HG02884 (cell line): ENCODE results near the gene ALAS1.
A peak's percentile ranks its signal among the peaks of the same experiment; 100 is the strongest.
"Not testable (repeated sequence)": the region's sequence is repeated elsewhere in the genome, so short reads cannot be mapped to it uniquely, and the experiment has no call there.

Source experiments
- ATAC-seq: cut with Tn5 transposase; IDR thresholded peaks from one replicate; pipeline ENCODE4 v1.9.1; 2021; ENCODE audit warnings: mild to moderate bottlenecking, moderate library complexity; ENCODE audit not compliant: unreplicated experiment

The ALAS1 gene

GRCh38 chr3:52197842-52198625, at the start of gene ALAS1:
TSS of gene ALAS1 (plus strand) at chr3:52198160. CDS start at chr3:52199242, 1,082 bp downstream.
- peak; percentile 66 for ATAC-seq

GRCh38 chr3:52149021-52149420, 48.9 kb upstream of the ALAS1 start:
- ATAC-seq, result no peak

GRCh38 chr3:52149726-52150125, 48.2 kb upstream of the ALAS1 start:
- no peak for ATAC-seq

- ATAC-seq, result no peak
Observed at GRCh38 chr3:52150357-52150756, 47.6 kb upstream of the ALAS1 start.

- no peak for ATAC-seq
Observed at GRCh38 chr3:52150860-52151259, 47.1 kb upstream of the ALAS1 start.

GRCh38 chr3:52151991-52152390, 46.0 kb upstream of the ALAS1 start:
- ATAC-seq, result not testable (repeated sequence)

GRCh38 chr3:52153389-52154096, 44.4 kb upstream of the ALAS1 start:
- no peak for ATAC-seq

- peak; percentile 74 for ATAC-seq
Observed at GRCh38 chr3:52154135-52155094, 43.5 kb upstream of the ALAS1 start, which contains the start of gene POC1A. TSS of gene POC1A (minus strand) at chr3:52154423. CDS start at chr3:52154372, 51 bp downstream.

GRCh38 chr3:52155912-52156311, 42.0 kb upstream of the ALAS1 start:
- ATAC-seq, result no peak

- no peak for ATAC-seq
Observed at GRCh38 chr3:52159503-52159902, 38.5 kb upstream of the ALAS1 start.

GRCh38 chr3:52162250-52162872, 35.6 kb upstream of the ALAS1 start:
- ATAC-seq, result no peak

- no peak for ATAC-seq
Observed at GRCh38 chr3:52167240-52167639, 30.7 kb upstream of the ALAS1 start.

GRCh38 chr3:52170217-52170616, 27.7 kb upstream of the ALAS1 start:
- ATAC-seq, result not testable (repeated sequence)

GRCh38 chr3:52171514-52172261, 26.3 kb upstream of the ALAS1 start:
- ATAC-seq, result no peak

- no peak for ATAC-seq
Observed at GRCh38 chr3:52172262-52172757, 25.6 kb upstream of the ALAS1 start.

- no peak for ATAC-seq
Observed at GRCh38 chr3:52173101-52173500, 24.9 kb upstream of the ALAS1 start.

- no peak for ATAC-seq
Observed at GRCh38 chr3:52174896-52175295, 23.1 kb upstream of the ALAS1 start.

- no peak for ATAC-seq
Observed at GRCh38 chr3:52175416-52176179, 22.4 kb upstream of the ALAS1 start.

- ATAC-seq, result no peak
Observed at GRCh38 chr3:52176180-52176752, 21.7 kb upstream of the ALAS1 start.
